CD4-positive, alpha-beta T cell (primary cell): ENCODE results near the gene BPIFB2. TPM values are rescaled to one million over a fixed set of nuclear protein-coding genes. Genes with fewer than 3 reads are reported as not detected.

Experiments
- ATAC-seq: fragments of 200-7000 bp; cut with Tn5 transposase; one replicate; pipeline ENCODE4 v1.10.0; 2022; ENCODE audit warnings: mild to moderate bottlenecking; ENCODE audit not compliant: poor library complexity
- CTCF ChIA-PET: fragments of 350-600 bp; sonication (Branson Sonifier 250); formaldehyde crosslinking; loops from one replicate; lab custom pipeline; 2021; ENCODE audit warnings: antibody characterized with exemption, inconsistent platforms; lab: Charles Lee
- POLR2A ChIA-PET: fragments of 350-600 bp; sonication (Branson Sonifier 250); formaldehyde crosslinking; loops from one replicate; lab custom pipeline; 2021; ENCODE audit warnings: antibody characterized with exemption, inconsistent platforms; lab: Charles Lee
- DNase-seq, 14 experiments: peaks; one replicate each; pipeline ENCODE4 v3.0.0-alpha.2; 2013 to 2020; ENCODE audit warnings: mixed read lengths in 2 of 14
- H3K27ac ChIP-seq, 2 donors: one replicate each; pipeline versions ENCODE4 v1.5.1 to v1.7.0; 2013; ENCODE audit warnings: low read length in 2 of 2, low read depth in 1 of 2, mild to moderate bottlenecking in 1 of 2
- H3K27me3 ChIP-seq, 2 experiments: 1 replicate in 1 of 2; 2 replicates in 1 of 2; pipeline versions ENCODE4 v1.6.1 to v1.7.0; 2013; ENCODE audit warnings: low read length in 2 of 2, control low read depth in 1 of 2, mild to moderate bottlenecking in 1 of 2, moderate library complexity in 1 of 2; ENCODE audit not compliant: insufficient read depth in 2 of 2, control insufficient read depth in 1 of 2
- H3K36me3 ChIP-seq: one replicate; pipeline ENCODE4 v1.6.1; 2013; ENCODE audit warnings: low read length, control low read depth; ENCODE audit not compliant: insufficient read depth
- H3K4me1 ChIP-seq: one replicate; pipeline ENCODE4 v1.6.1; 2013; ENCODE audit warnings: low read length, control low read depth; ENCODE audit not compliant: insufficient read depth
- H3K4me3 ChIP-seq: one replicate; pipeline ENCODE4 v1.5.1; 2013; ENCODE audit warnings: mild to moderate bottlenecking, low read length, moderate library complexity
- H3K9me3 ChIP-seq, 2 experiments: 1 replicate in 1 of 2; 2 replicates in 1 of 2; pipeline versions ENCODE4 v1.6.1 to v1.7.0; 2013; ENCODE audit warnings: low read length in 2 of 2, mild to moderate bottlenecking in 2 of 2, control low read depth in 1 of 2, moderate library complexity in 1 of 2; ENCODE audit not compliant: control insufficient read depth in 1 of 2, insufficient read depth in 1 of 2
- H3K27ac Mint-ChIP-seq: one replicate; pipeline ENCODE4 v1.8.0; 2020; ENCODE audit warnings: mixed read lengths
- H3K27me3 Mint-ChIP-seq: one replicate; pipeline ENCODE4 v1.8.0; 2021; ENCODE audit warnings: mixed read lengths
- H3K36me3 Mint-ChIP-seq: one replicate; pipeline ENCODE4 v1.8.0; 2021; ENCODE audit warnings: low read depth, mixed read lengths
- H3K4me1 Mint-ChIP-seq: one replicate; pipeline ENCODE4 v1.8.0; 2021; ENCODE audit warnings: low read depth, mixed read lengths
- H3K4me3 Mint-ChIP-seq: one replicate; pipeline ENCODE4 v1.8.0; 2020; ENCODE audit warnings: mild to moderate bottlenecking, mixed read lengths
- H3K9me3 Mint-ChIP-seq: one replicate; pipeline ENCODE4 v1.8.0; 2020; ENCODE audit warnings: mixed read lengths
- intact Hi-C, 2 experiments: fragments of 100-400 bp; cut with DNase I in 1 of 2; cut with micrococcal nuclease in 1 of 2; formaldehyde crosslinking; loops; one replicate each; pipeline versions ENCODE4 v1.15.1 to v1.9.0; 2023 to 2025; cut with DNase I, micrococcal nuclease
- total RNA-seq, 174 experiments: library from RNA in 2 of 174; stranded (reverse) in 2 of 174; gene quantifications; one replicate each; pipeline ENCODE4 v1.2.3 and lab custom pipeline; 2021 to 2026
- TF ChIP-seq, protein P1 (sequence below): fragments of 200-600 bp; IDR thresholded peaks from one replicate; pipeline ENCODE4 v1.8.0; 2022; ENCODE audit warnings: antibody characterized with exemption, mild to moderate bottlenecking

Gene BPIFB2
- total RNA-seq, 2 experiments from 2014 or later: not detected

DNA sequence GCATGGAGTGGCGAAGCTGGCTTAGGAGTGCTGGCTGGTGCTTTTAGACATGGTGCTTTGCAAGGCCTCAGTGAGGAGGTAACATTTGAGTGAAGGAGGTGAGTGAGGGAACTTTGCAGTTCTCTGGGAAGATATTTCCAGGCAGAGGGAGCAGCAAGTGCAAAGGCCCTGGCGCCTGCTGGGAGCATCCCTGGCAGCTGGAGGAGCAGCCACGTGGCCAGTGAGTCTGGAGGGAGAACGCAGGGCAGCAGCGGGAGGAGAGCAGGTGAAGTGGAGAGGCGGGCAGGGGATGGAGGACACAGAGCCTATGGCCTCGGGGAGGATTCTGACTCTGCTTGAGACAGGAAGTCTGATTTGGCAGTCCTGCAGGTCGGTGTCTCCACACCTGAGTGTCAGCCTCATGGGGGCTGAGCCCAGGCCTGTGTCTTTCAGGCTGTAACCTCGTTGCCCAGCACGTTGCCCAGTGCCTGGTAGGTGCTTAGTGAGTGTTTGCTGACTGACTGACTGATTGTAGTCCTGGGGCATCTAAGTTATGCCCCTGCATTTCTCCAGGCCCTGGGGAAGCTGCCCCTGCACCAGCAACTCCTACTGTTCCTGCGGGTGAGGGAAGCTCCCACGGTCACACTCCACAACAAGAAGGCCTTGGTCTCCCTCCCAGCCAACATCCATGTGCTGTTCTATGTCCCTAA is 60.9 kb downstream of the BPIFB2 start:
- POLR2A ChIA-PET: no interaction called here

GRCh38 chr20:33069673-33070072 is 62.2 kb downstream of the BPIFB2 start:
- H3K4me1 Mint-ChIP-seq: peaks cover 22% of the 10 kb centered on the region
- intact Hi-C loops: no loop called here
- no peaks in the 10 kb centered on the region for H3K36me3 ChIP-seq
- H3K4me3 ChIP-seq: no peak overlapping the region
- ChIA-PET CTCF (no interaction called here), POLR2A (no interaction called here)
- H3K9me3 Mint-ChIP-seq: no peaks in the 10 kb centered on the region
- no peaks in the 10 kb centered on the region for H3K27me3 Mint-ChIP-seq
- H3K9me3 ChIP-seq: no peaks in the 10 kb centered on the region
- no peak for ATAC-seq
- TF ChIP-seq, protein P1, sequence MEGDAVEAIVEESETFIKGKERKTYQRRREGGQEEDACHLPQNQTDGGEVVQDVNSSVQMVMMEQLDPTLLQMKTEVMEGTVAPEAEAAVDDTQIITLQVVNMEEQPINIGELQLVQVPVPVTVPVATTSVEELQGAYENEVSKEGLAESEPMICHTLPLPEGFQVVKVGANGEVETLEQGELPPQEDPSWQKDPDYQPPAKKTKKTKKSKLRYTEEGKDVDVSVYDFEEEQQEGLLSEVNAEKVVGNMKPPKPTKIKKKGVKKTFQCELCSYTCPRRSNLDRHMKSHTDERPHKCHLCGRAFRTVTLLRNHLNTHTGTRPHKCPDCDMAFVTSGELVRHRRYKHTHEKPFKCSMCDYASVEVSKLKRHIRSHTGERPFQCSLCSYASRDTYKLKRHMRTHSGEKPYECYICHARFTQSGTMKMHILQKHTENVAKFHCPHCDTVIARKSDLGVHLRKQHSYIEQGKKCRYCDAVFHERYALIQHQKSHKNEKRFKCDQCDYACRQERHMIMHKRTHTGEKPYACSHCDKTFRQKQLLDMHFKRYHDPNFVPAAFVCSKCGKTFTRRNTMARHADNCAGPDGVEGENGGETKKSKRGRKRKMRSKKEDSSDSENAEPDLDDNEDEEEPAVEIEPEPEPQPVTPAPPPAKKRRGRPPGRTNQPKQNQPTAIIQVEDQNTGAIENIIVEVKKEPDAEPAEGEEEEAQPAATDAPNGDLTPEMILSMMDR: no peak
- H3K4me1 ChIP-seq: peaks cover 9% of the 10 kb centered on the region
- H3K27me3 ChIP-seq: no peaks in the 10 kb centered on the region
- no peak overlapping the region for H3K27ac ChIP-seq
- no peak overlapping the region for H3K27ac Mint-ChIP-seq
- no peak for DNase-seq
- no peaks in the 10 kb centered on the region for H3K36me3 Mint-ChIP-seq
- no peak overlapping the region for H3K4me3 Mint-ChIP-seq

More for the DNA sequence above, 60.9 kb downstream of the BPIFB2 start:
- CTCF ChIA-PET: no interaction called here
- TF ChIP-seq, protein P1: no peak
- Histone ChIP-seq H3K4me3 (no peak overlapping the region), H3K27ac (no peak overlapping the region), H3K4me1 (peaks cover 9% of the 10 kb centered on the region), H3K27me3 (no peaks in the 10 kb centered on the region), H3K9me3 (no peaks in the 10 kb centered on the region), H3K36me3 (no peaks in the 10 kb centered on the region)
- H3K4me3 Mint-ChIP-seq: no peak overlapping the region
- no peaks in the 10 kb centered on the region for H3K9me3 Mint-ChIP-seq
- H3K27me3 Mint-ChIP-seq: no peaks in the 10 kb centered on the region
- DNase-seq (peak in 1 of 14 experiments; percentile 7), ATAC-seq (no peak)
- peaks cover 22% of the 10 kb centered on the region for H3K4me1 Mint-ChIP-seq
- no peaks in the 10 kb centered on the region for H3K36me3 Mint-ChIP-seq
- intact Hi-C loops: no loop called here
- no peak overlapping the region for H3K27ac Mint-ChIP-seq

DNA sequence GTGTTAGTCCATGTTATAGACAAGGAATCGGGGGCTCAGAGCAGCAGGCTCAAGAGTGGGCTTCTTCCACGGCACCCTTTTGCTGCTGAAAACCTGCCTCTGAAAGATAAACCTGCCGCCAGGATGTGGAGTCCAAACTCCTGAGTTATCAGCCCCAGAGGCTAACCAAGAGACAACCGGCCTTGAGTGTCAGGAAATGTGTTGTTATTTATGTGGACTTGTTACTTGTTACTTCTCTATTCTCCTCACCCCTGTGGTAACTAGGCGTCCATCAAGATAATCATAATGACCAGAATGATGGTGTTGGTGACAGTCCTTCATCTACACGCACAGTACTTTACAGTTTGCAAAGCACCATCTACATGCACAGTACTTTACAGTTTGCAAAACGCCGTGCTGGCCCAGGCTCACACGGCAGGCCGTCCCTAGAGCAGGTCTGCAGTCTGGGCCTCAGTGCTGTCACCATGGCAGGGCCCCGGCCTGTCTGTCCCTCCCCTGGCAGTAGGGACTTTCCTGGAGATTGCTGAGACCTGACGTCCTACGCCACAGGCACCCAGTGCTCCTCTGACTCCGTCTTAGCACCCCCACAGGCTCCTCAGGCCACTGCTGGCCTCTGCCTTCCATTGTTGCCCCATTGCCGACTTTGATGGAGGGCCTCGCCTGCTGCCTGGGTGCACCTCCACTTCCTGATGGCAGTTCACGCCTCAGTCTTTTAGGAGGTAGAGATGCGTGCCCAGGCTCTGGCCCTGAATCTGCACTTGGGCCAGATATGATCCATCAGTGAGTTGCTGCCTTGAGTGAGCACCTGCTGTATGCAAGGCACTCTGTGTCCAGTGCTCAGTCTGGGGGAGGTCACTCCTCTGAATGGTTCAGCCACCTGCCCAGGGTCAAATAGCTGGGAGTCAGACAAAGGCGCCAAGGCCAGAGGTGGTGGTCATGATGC is 62.9 kb downstream of the BPIFB2 start:
- Mint-ChIP-seq H3K4me1 (peaks cover 22% of the 10 kb centered on the region), H3K36me3 (no peaks in the 10 kb centered on the region), H3K9me3 (no peaks in the 10 kb centered on the region), H3K4me3 (no peak overlapping the region), H3K27me3 (no peaks in the 10 kb centered on the region), H3K27ac (no peak overlapping the region)
- H3K36me3 ChIP-seq: no peaks in the 10 kb centered on the region
- H3K27me3 ChIP-seq: no peaks in the 10 kb centered on the region
- intact Hi-C loops: no loop called here
- no peaks in the 10 kb centered on the region for H3K9me3 ChIP-seq
- TF ChIP-seq, protein P1: no peak
- POLR2A ChIA-PET: no interaction called here
- no peak overlapping the region for H3K27ac ChIP-seq
- CTCF ChIA-PET: no interaction called here
- H3K4me1 ChIP-seq: peaks cover 9% of the 10 kb centered on the region
- H3K4me3 ChIP-seq: no peak overlapping the region
- no peak for DNase-seq
- no peak for ATAC-seq
